ENCODE results near the gene GTPBP4.

- TF ChIP-seq MAX (IDR thresholded peaks at IDR 0.05) (no peak), CTCF (IDR thresholded peaks at IDR 0.05 in 2 of 3, conservative IDR thresholded peaks at IDR 0.05 in 1 of 3; ENCODE audit: borderline replicate concordance in 1 of 3, insufficient read depth in 1 of 3, low read depth in 2 of 3, low read length in 2 of 3) (no peak), YY1 (IDR thresholded peaks at IDR 0.05; ENCODE audit: extremely low read depth, insufficient replicate concordance, low read depth, low read length) (no peak), SP1 (IDR thresholded peaks at IDR 0.05; ENCODE audit: low read depth) (no peak), POLR2AphosphoS5 (IDR thresholded peaks at IDR 0.05; ENCODE audit: low read depth, low read length) (no peak), POLR2A (IDR thresholded peaks at IDR 0.05; ENCODE audit: borderline replicate concordance, extremely low read depth, insufficient read depth, insufficient read length) (no peak), ZFX (IDR thresholded peaks at IDR 0.05) (no peak), EZH2phosphoT487 (IDR thresholded peaks at IDR 0.05; ENCODE audit: borderline replicate concordance) (no peak), EZH2 (IDR thresholded peaks at IDR 0.05) (no peak), CBX3 (IDR thresholded peaks at IDR 0.05; ENCODE audit: low read depth) (no peak), ZNF274 (IDR thresholded peaks at IDR 0.05; ENCODE audit: low read depth, low read length) (no peak)
Measured at GRCh38 chr10:955820-956217, 32.4 kb upstream of the GTPBP4 start.
